Chondrocyte (in vitro differentiated cells): ENCODE measurements around the gene CMIP. TPM values are rescaled to one million over a fixed set of nuclear protein-coding genes. Genes with fewer than 3 reads are reported as not detected.

Experiments used
- DNase-seq: peaks from one replicate; pipeline ENCODE4 v3.0.0; 2021; ENCODE audit warnings: mixed read lengths, low spot score
- H3K27ac Mint-ChIP-seq: one replicate; pipeline ENCODE4 v1.8.0; 2021; ENCODE audit warnings: mild to moderate bottlenecking, moderate library complexity, mixed read lengths; ENCODE audit not compliant: unreplicated experiment
- H3K27me3 Mint-ChIP-seq: 2 replicates; pipeline ENCODE4 v1.8.0; 2021; ENCODE audit warnings: low read depth, mixed read lengths
- H3K36me3 Mint-ChIP-seq: 2 replicates; pipeline ENCODE4 v1.8.0; 2021; ENCODE audit warnings: low read depth, mixed read lengths
- H3K4me1 Mint-ChIP-seq: 2 replicates; pipeline ENCODE4 v1.8.0; 2021; ENCODE audit warnings: low read depth, mild to moderate bottlenecking, mixed read lengths
- H3K4me3 Mint-ChIP-seq: one replicate; pipeline ENCODE4 v1.8.0; 2021; ENCODE audit warnings: mild to moderate bottlenecking, moderate library complexity, mixed read lengths; ENCODE audit not compliant: unreplicated experiment
- H3K9me3 Mint-ChIP-seq: 2 replicates; pipeline ENCODE4 v1.8.0; 2021; ENCODE audit warnings: low read depth, mixed read lengths
- total RNA-seq: library from RNA; stranded (reverse); gene quantifications from 3 replicates; pipeline ENCODE4 v1.2.1, GENCODE V29; 2021
- TF ChIP-seq, protein P1 (sequence below): fragments of 200-600 bp; sonication (generic); IDR thresholded peaks from 2 replicates; pipeline ENCODE4 v1.5.0; 2021; ENCODE audit warnings: antibody characterized with exemption, mild to moderate bottlenecking, moderate library complexity

CMIP gene
- total RNA-seq, 1 donor from 2014 or later, result 62.9 TPM

DNA sequence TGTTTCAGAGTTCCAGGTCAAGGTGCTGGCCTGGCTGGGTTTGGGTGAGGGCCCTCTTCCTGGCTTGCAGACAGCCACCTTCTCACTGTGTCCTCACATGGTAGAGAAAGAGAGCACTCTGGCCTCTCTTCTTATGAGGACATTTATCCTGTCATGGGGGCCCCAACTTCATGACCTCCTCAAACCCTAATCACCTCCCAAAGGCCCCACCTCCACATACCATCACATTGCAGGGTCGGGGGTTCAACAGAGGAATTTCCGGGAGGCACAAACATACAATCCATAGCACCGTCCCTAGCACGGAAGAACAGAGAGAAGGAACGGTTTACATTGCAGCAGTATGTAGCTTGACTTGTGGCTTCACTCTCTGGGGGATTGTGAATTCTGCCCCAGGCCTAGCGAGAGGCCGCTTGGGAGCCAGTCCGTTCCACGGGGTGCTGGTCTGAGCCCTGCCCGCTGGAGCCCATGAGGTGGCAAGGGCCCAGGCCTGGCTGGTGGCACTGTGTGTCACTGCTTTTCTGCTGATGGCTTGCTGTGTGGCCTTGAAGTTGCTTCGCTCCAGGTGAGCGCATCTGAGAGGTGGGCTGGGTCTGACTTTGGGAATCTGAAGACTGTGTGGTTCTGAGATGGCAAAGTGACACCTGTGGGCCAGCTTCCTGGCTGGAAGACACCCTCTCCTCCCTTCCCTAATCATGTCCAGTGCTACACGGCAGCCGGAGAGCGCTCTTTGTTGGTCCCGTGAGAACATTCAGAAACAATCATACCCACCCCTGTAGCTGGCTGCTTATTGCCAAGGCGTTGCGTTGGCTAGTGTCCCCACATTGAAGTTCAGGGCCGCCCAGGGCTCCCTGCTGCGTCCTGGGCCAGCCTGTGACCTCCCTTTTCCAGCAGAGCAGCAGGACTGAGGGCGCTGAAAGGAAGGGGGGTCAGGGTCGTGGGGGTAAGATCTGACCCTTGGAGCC, 98.3 kb downstream of the CMIP start:
- peak overlapping the region; percentile 21 for H3K4me3 Mint-ChIP-seq
- H3K9me3 Mint-ChIP-seq, result no peaks in the 10 kb centered on the region
- H3K27me3 Mint-ChIP-seq, result no peaks in the 10 kb centered on the region
- peak overlapping the region; percentile 89 for H3K27ac Mint-ChIP-seq
- peaks cover 59% of the 10 kb centered on the region for H3K4me1 Mint-ChIP-seq
- TF ChIP-seq, protein P1, sequence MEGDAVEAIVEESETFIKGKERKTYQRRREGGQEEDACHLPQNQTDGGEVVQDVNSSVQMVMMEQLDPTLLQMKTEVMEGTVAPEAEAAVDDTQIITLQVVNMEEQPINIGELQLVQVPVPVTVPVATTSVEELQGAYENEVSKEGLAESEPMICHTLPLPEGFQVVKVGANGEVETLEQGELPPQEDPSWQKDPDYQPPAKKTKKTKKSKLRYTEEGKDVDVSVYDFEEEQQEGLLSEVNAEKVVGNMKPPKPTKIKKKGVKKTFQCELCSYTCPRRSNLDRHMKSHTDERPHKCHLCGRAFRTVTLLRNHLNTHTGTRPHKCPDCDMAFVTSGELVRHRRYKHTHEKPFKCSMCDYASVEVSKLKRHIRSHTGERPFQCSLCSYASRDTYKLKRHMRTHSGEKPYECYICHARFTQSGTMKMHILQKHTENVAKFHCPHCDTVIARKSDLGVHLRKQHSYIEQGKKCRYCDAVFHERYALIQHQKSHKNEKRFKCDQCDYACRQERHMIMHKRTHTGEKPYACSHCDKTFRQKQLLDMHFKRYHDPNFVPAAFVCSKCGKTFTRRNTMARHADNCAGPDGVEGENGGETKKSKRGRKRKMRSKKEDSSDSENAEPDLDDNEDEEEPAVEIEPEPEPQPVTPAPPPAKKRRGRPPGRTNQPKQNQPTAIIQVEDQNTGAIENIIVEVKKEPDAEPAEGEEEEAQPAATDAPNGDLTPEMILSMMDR, result no peak
- H3K36me3 Mint-ChIP-seq, result no peaks in the 10 kb centered on the region
- peak; percentile 87 for DNase-seq

DNA sequence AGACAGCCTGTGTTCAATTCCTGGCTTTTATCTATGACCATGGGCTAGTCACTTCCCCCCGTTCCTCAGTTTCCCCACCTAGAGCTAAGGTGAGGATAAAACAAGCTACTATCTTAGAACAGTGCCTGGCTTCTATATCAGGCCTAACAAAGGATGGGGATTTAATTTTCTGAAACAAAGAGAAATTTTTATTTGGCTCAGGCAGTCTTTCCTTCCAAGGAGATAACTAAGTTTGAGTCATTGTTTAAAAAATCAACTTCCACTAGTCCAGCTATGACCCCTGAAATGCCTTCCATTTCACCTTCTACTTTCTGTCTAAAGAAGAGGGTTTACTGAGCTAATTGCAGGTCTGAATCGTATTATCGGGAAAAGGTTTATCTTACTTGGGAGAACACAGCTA, 99.0 kb downstream of the CMIP start:
- peak overlapping the region; percentile 89 for H3K27ac Mint-ChIP-seq
- peaks cover 52% of the 10 kb centered on the region for H3K4me1 Mint-ChIP-seq
- TF ChIP-seq, protein P1, result no peak
- DNase-seq, result no peak
- no peaks in the 10 kb centered on the region for H3K27me3 Mint-ChIP-seq
- no peaks in the 10 kb centered on the region for H3K9me3 Mint-ChIP-seq
- no peak overlapping the region for H3K4me3 Mint-ChIP-seq
- no peaks in the 10 kb centered on the region for H3K36me3 Mint-ChIP-seq

DNA sequence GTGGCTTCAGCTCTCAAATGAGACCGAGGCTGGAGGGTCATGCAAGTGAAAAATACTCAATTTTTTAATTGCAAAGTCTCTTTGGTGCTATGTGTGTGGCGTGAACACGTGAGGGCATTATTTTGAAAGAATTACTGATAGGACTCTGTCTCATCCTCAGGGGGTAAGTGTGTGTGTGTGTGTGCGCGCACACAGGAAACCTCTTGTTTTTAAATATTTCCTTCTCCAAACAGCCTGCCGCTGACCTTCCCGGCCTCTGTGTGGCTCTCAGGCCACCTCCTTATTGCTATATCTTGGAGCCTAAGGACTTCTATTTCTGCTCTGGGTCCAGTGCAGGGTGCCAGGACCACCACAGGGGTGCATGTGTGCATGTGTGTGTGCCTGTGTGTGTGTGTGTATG, 99.7 kb downstream of the CMIP start:
- no peaks in the 10 kb centered on the region for H3K9me3 Mint-ChIP-seq
- peak; percentile 27 for DNase-seq
- H3K36me3 Mint-ChIP-seq, result no peaks in the 10 kb centered on the region
- H3K27ac Mint-ChIP-seq, result no peak overlapping the region
- no peak overlapping the region for H3K4me3 Mint-ChIP-seq
- TF ChIP-seq, protein P1, result no peak
- H3K4me1 Mint-ChIP-seq, result peaks cover 45% of the 10 kb centered on the region
- no peaks in the 10 kb centered on the region for H3K27me3 Mint-ChIP-seq

DNA sequence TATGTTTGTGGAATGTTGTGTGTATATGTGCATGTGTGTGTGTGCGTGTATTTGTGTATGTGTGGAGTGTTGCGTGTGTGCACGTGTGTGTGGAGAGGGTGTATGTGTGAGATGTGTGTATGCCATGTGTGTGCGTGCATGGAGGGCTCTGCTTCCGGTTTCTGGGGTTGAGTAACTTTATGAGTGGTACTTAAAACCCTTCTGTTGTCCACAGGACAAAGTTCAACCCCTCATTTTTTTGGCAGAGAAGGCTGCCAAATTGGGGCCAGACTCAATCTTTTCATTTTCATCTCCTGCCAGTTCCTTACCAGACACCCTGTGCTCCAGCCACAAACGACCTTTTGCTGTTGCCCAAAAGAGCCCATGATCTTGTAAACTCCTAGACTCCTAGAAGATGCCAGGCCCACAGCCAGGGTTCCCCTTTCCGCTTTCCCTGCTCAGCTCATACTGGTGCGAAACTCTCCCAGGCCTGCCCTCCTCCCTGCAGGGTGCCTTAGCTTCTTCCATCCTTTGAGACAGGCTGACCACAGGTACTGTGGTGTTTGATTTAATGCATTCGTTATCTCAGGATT, 100.2 kb downstream of the CMIP start:
- H3K27me3 Mint-ChIP-seq, result no peaks in the 10 kb centered on the region
- H3K4me1 Mint-ChIP-seq, result peaks cover 40% of the 10 kb centered on the region
- no peaks in the 10 kb centered on the region for H3K36me3 Mint-ChIP-seq
- DNase-seq, result peak; percentile 38
- H3K27ac Mint-ChIP-seq, result no peak overlapping the region
- TF ChIP-seq, protein P1, result no peak
- H3K4me3 Mint-ChIP-seq, result no peak overlapping the region
- no peaks in the 10 kb centered on the region for H3K9me3 Mint-ChIP-seq

DNA sequence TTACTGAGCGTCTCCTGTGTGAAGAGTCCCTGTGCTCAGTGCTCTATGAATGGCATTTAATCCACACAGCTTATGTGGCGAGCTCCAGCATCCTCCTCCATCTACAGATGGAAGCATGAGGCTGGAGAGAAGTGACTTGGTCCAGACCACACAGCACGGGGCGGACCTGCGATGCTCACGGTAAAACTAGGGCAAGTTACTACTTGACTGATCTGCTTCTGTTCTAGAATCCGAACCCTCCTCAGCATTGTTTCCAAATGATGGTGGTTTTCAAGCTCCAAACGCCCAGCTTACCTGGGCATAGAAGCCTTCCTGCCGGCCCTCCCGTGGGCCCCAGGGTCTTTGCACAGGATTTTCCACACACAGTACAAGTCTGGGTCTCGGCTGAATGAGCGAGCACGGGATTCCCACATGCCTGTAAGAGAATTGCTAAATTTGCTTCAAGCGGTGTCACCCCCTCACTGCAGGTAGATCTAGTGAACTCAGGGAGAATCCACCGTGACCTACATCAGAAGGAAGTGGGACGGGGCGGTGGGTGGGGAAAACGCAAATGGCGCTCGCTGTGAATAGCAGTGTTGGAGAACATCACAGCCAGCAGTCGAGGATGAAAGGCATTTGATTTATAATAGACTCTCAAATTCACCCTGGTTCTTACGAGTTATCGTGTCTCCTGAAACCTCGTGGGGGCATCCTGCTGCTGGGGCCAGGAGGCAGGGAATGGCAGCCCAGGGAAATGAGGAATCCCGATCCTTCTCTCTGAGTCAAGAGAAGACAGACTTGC, 101.1 kb downstream of the CMIP start:
- peak; percentile 49 for DNase-seq
- Mint-ChIP-seq H3K4me3 (no peak overlapping the region), H3K27ac (no peak overlapping the region), H3K27me3 (no peaks in the 10 kb centered on the region), H3K36me3 (no peaks in the 10 kb centered on the region), H3K4me1 (peaks cover 41% of the 10 kb centered on the region), H3K9me3 (no peaks in the 10 kb centered on the region)
- TF ChIP-seq, protein P1, result no peak
